IPS DF 6.9 (cell line): ENCODE results near the gene ANKS1B.

Experiments
- DNase-seq: peaks from one replicate; pipeline ENCODE4 v3.0.0-alpha.2; 2013; ENCODE audit warnings: low read depth, low spot score
- H3K27ac ChIP-seq: one replicate; pipeline ENCODE4 v1.5.1; 2013; ENCODE audit warnings: low read length, control low read depth
- H3K27me3 ChIP-seq: 2 replicates; pipeline ENCODE4 v1.6.1; 2013; ENCODE audit warnings: mild to moderate bottlenecking, low read length; ENCODE audit not compliant: control insufficient read depth, insufficient read depth
- H3K36me3 ChIP-seq: 2 replicates; pipeline ENCODE4 v1.6.1; 2013; ENCODE audit warnings: low read length; ENCODE audit not compliant: control insufficient read depth, insufficient read depth
- H3K4me1 ChIP-seq: 2 replicates; pipeline ENCODE4 v1.6.1; 2013; ENCODE audit warnings: low read length; ENCODE audit not compliant: control insufficient read depth, insufficient read depth
- H3K4me3 ChIP-seq: 2 replicates; pipeline ENCODE4 v1.5.1; 2013; ENCODE audit warnings: mild to moderate bottlenecking, low read length
- H3K9me3 ChIP-seq: 2 replicates; pipeline ENCODE4 v1.6.1; 2013; ENCODE audit warnings: low read length, inconsistent platforms; ENCODE audit not compliant: control insufficient read depth, insufficient read depth
- WGBS: extraction: QIAGEN DNeasy Blood & Tissue Kit; methylation state at CpG from one replicate; pipeline ENCODE4 v1.1.7; 2013; ENCODE audit warnings: mixed read lengths, missing lambda C conversion rate; ENCODE audit not compliant: insufficient read length, insufficient coverage; 5-methylcytosine and 5-hydroxymethylcytosine counted together

The ANKS1B gene

GRCh38 chr12:99960311-99960710 lies 24.4 kb downstream of the ANKS1B start:
- DNase-seq: no peak
- H3K27me3 ChIP-seq: no peaks in the 10 kb centered on the region
- H3K27ac ChIP-seq: no peak overlapping the region
- no peak overlapping the region for H3K4me3 ChIP-seq
- no peaks in the 10 kb centered on the region for H3K9me3 ChIP-seq
- no peaks in the 10 kb centered on the region for H3K4me1 ChIP-seq
- no CpG with 5 or more reads among the region's 3 CpGs for WGBS
- H3K36me3 ChIP-seq: no peaks in the 10 kb centered on the region

GRCh38 chr12:99959549-99960170 lies 25.1 kb downstream of the ANKS1B start:
- DNase-seq: no peak
- Histone ChIP-seq H3K4me3 (no peak overlapping the region), H3K27ac (no peak overlapping the region), H3K4me1 (no peaks in the 10 kb centered on the region), H3K27me3 (no peaks in the 10 kb centered on the region), H3K9me3 (no peaks in the 10 kb centered on the region), H3K36me3 (no peaks in the 10 kb centered on the region)
- no CpG with 5 or more reads among the region's 4 CpGs for WGBS

GRCh38 chr12:99957866-99958466 lies 26.8 kb downstream of the ANKS1B start:
- no CpG with 5 or more reads among the region's 4 CpGs for WGBS
- Histone ChIP-seq H3K27ac (no peak overlapping the region), H3K36me3 (no peaks in the 10 kb centered on the region)

GRCh38 chr12:99954724-99955123 lies 30.0 kb downstream of the ANKS1B start:
- H3K4me1 ChIP-seq: no peaks in the 10 kb centered on the region
- no peaks in the 10 kb centered on the region for H3K36me3 ChIP-seq
- DNase-seq: no peak
- WGBS: no CpG with 5 or more reads among the region's 2 CpGs
- no peak overlapping the region for H3K27ac ChIP-seq
- H3K27me3 ChIP-seq: no peaks in the 10 kb centered on the region
- no peaks in the 10 kb centered on the region for H3K9me3 ChIP-seq
- H3K4me3 ChIP-seq: no peak overlapping the region

More at GRCh38 chr12:99957866-99958466, 26.8 kb downstream of the ANKS1B start:
- Histone ChIP-seq H3K9me3 (no peaks in the 10 kb centered on the region), H3K4me1 (no peaks in the 10 kb centered on the region), H3K27me3 (no peaks in the 10 kb centered on the region), H3K4me3 (no peak overlapping the region)
- DNase-seq: no peak

- no peaks in the 10 kb centered on the region for H3K4me1 ChIP-seq
- WGBS: no CpG with 5 or more reads among the region's 3 CpGs
- H3K36me3 ChIP-seq: no peaks in the 10 kb centered on the region
- H3K4me3 ChIP-seq: no peak overlapping the region
- H3K9me3 ChIP-seq: no peaks in the 10 kb centered on the region
- DNase-seq: no peak
- H3K27ac ChIP-seq: no peak overlapping the region
- H3K27me3 ChIP-seq: no peaks in the 10 kb centered on the region
These were observed 36.4 kb downstream of the ANKS1B start for GRCh38 chr12:99948370-99948769.

GRCh38 chr12:99946131-99946530 lies 38.6 kb downstream of the ANKS1B start:
- whole genome bisulfite sequencing: no CpG with 5 or more reads among the region's 1 CpG
- H3K27ac ChIP-seq: no peak overlapping the region
- DNase-seq: no peak

GRCh38 chr12:99935608-99936007 lies 49.1 kb downstream of the ANKS1B start:
- Histone ChIP-seq H3K9me3 (no peaks in the 10 kb centered on the region), H3K27ac (no peak overlapping the region), H3K4me3 (no peak overlapping the region), H3K4me1 (no peaks in the 10 kb centered on the region), H3K27me3 (no peaks in the 10 kb centered on the region), H3K36me3 (no peaks in the 10 kb centered on the region)
- WGBS: no CpG with 5 or more reads among the region's 3 CpGs
- DNase-seq: no peak

More at GRCh38 chr12:99946131-99946530, 38.6 kb downstream of the ANKS1B start:
- no peaks in the 10 kb centered on the region for H3K9me3 ChIP-seq
- no peaks in the 10 kb centered on the region for H3K36me3 ChIP-seq
- no peak overlapping the region for H3K4me3 ChIP-seq
- H3K4me1 ChIP-seq: no peaks in the 10 kb centered on the region
- no peaks in the 10 kb centered on the region for H3K27me3 ChIP-seq

- Histone ChIP-seq H3K27me3 (no peaks in the 10 kb centered on the region), H3K27ac (no peak overlapping the region), H3K9me3 (no peaks in the 10 kb centered on the region), H3K36me3 (no peaks in the 10 kb centered on the region), H3K4me1 (no peaks in the 10 kb centered on the region), H3K4me3 (no peak overlapping the region)
- no CpG with 5 or more reads among the region's 2 CpGs for WGBS
- no peak for DNase-seq
These were observed 58.1 kb downstream of the ANKS1B start for GRCh38 chr12:99926511-99927169.

GRCh38 chr12:99920353-99920960 lies 64.3 kb downstream of the ANKS1B start:
- H3K4me3 ChIP-seq: no peak overlapping the region
- H3K4me1 ChIP-seq: no peaks in the 10 kb centered on the region
- no peaks in the 10 kb centered on the region for H3K27me3 ChIP-seq
- no peaks in the 10 kb centered on the region for H3K9me3 ChIP-seq
- no peak overlapping the region for H3K27ac ChIP-seq
- DNase-seq: no peak
- no peaks in the 10 kb centered on the region for H3K36me3 ChIP-seq
- no CpG with 5 or more reads among the region's 5 CpGs for WGBS

GRCh38 chr12:99917711-99918402 lies 66.9 kb downstream of the ANKS1B start:
- Histone ChIP-seq H3K27ac (no peak overlapping the region), H3K27me3 (no peaks in the 10 kb centered on the region), H3K9me3 (no peaks in the 10 kb centered on the region), H3K4me3 (no peak overlapping the region), H3K36me3 (no peaks in the 10 kb centered on the region), H3K4me1 (no peaks in the 10 kb centered on the region)
- DNase-seq: no peak
- no CpG with 5 or more reads among the region's 5 CpGs for WGBS
